Measurements from ENCODE around the gene TMC8.

DNA sequence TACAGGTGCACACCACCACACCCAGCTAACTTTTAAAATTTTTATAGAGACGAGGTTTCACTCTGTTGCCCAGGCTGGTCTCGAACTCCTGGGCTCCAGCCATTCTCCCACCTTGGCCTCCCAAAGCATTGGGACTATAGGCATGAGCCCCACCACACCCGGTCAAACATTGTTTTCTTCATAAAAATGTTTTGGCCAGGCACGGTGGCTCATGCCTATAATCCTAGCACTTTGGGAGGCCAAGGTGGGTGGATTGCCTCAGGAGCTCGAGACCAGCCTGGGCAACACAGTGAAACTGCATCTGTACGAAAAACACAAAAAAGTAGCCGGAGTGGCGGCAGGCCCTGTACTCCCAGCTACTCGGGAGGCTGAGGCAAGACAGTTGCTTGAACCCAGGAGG, 14.2 kb upstream of the TMC8 start:
- TF ChIP-seq POLR2AphosphoS5 (IDR thresholded peaks at IDR 0.05) = no peak
- TF ChIP-seq, protein P1, sequence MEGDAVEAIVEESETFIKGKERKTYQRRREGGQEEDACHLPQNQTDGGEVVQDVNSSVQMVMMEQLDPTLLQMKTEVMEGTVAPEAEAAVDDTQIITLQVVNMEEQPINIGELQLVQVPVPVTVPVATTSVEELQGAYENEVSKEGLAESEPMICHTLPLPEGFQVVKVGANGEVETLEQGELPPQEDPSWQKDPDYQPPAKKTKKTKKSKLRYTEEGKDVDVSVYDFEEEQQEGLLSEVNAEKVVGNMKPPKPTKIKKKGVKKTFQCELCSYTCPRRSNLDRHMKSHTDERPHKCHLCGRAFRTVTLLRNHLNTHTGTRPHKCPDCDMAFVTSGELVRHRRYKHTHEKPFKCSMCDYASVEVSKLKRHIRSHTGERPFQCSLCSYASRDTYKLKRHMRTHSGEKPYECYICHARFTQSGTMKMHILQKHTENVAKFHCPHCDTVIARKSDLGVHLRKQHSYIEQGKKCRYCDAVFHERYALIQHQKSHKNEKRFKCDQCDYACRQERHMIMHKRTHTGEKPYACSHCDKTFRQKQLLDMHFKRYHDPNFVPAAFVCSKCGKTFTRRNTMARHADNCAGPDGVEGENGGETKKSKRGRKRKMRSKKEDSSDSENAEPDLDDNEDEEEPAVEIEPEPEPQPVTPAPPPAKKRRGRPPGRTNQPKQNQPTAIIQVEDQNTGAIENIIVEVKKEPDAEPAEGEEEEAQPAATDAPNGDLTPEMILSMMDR (IDR thresholded peaks at IDR 0.05) = no peak
- TF ChIP-seq POLR2A (IDR thresholded peaks at IDR 0.05) = no peak
- TF ChIP-seq EP300 (IDR thresholded peaks at IDR 0.05) = no peak

All from upper lobe of left lung (tissue), 4 donors.